NT2/D1 (cell line): ENCODE measurements around the gene TMEM114.

Experiments used
- YY1 ChIP-seq: IDR thresholded peaks from 2 replicates; pipeline ENCODE4 v1.6.1; 2011; ENCODE audit not compliant: insufficient read length, insufficient read depth
- ZNF274 ChIP-seq: IDR thresholded peaks from 2 replicates; pipeline ENCODE4 v1.6.1; 2011; ENCODE audit warnings: mild to moderate bottlenecking, low read depth, low read length

- TF ChIP-seq YY1 (no peak), ZNF274 (no peak)
Observed at GRCh38 chr16:8614435-8615029, 24.2 kb upstream of the TMEM114 start.
